Stimulated activated CD4-positive, alpha-beta T cell treated with anti-CD3 and anti-CD28 coated beads, Interleukin-4, amount 100 ng/mL, for 48 hours (primary cell): ENCODE data around the gene KHDRBS1.
A peak's percentile ranks its signal among the peaks of the same experiment; 100 is the strongest.
"Not testable (repeated sequence)": the region's sequence is repeated elsewhere in the genome, so short reads cannot be mapped to it uniquely, and the experiment has no call there.

Experiments
- DNase-seq, 2 donors: peaks; one replicate each; pipeline ENCODE4 v3.0.0-alpha.2; 2020; ENCODE audit warnings: low read depth in 2 of 2

Gene KHDRBS1

GRCh38 chr1:32013386-32014198 lies at the start of gene KHDRBS1:
Gene KHDRBS1 (plus strand): TSS chr1:32013868. CDS start chr1:32013996, 128 bp downstream.
- DNase-seq, result peak; percentile 95 to 97

- DNase-seq, result no peak
Observed at GRCh38 chr1:31970873-31971272, 42.8 kb upstream of the KHDRBS1 start.

GRCh38 chr1:31976401-31976800 lies 37.3 kb upstream of the KHDRBS1 start:
- no peak for DNase-seq

- DNase-seq, result no peak
Observed at GRCh38 chr1:31977385-31978131, 36.1 kb upstream of the KHDRBS1 start.

- no peak for DNase-seq
Observed at GRCh38 chr1:31978843-31979400, 34.7 kb upstream of the KHDRBS1 start.

GRCh38 chr1:31980835-31981455 lies 32.7 kb upstream of the KHDRBS1 start:
- DNase-seq, result no peak

- no peak for DNase-seq
Observed at GRCh38 chr1:31981456-31981839, 32.2 kb upstream of the KHDRBS1 start.

GRCh38 chr1:31981972-31982371 lies 31.7 kb upstream of the KHDRBS1 start:
- DNase-seq, result no peak

- peak; percentile 22 to 27 for DNase-seq
Observed at GRCh38 chr1:31984419-31985347, 29.0 kb upstream of the KHDRBS1 start.

GRCh38 chr1:31985430-31985829 lies 28.2 kb upstream of the KHDRBS1 start:
- DNase-seq, result no peak

GRCh38 chr1:31987135-31987619 lies 26.5 kb upstream of the KHDRBS1 start:
- DNase-seq, result no peak

- no peak for DNase-seq
Observed at GRCh38 chr1:31989964-31990363, 23.7 kb upstream of the KHDRBS1 start.

- no peak for DNase-seq
Observed at GRCh38 chr1:31991182-31991581, 22.5 kb upstream of the KHDRBS1 start.

- DNase-seq, result no peak
Observed at GRCh38 chr1:31995263-31995662, 18.4 kb upstream of the KHDRBS1 start.

- DNase-seq, result not testable (repeated sequence)
Observed at GRCh38 chr1:31996121-31996520, 17.5 kb upstream of the KHDRBS1 start.

GRCh38 chr1:32001863-32002262 lies 11.8 kb upstream of the KHDRBS1 start:
- DNase-seq, result no peak

- not testable (repeated sequence) for DNase-seq
Observed at GRCh38 chr1:32002285-32002684, 11.4 kb upstream of the KHDRBS1 start.

GRCh38 chr1:32005522-32005921 lies 8.1 kb upstream of the KHDRBS1 start:
- DNase-seq, result no peak

GRCh38 chr1:32007591-32007940 lies 6.1 kb upstream of the KHDRBS1 start:
- no peak for DNase-seq

GRCh38 chr1:32010246-32010645 lies 3.4 kb upstream of the KHDRBS1 start:
- DNase-seq, result no peak
